CD14-positive monocyte (primary cell): Measurements from ENCODE around the gene RNGTT. TPM values are rescaled to one million over a fixed set of nuclear protein-coding genes. Genes with fewer than 3 reads are reported as not detected.

Experiments used
- DNase-seq, 3 donors: peaks; one replicate each; pipeline ENCODE4 v3.0.0-alpha.2; 2011 to 2022
- H2AFZ ChIP-seq: 2 replicates; pipeline ENCODE4 v1.6.0; 2012; ENCODE audit warnings: mild to moderate bottlenecking, low read depth, low read length, inconsistent platforms; ENCODE audit not compliant: insufficient read depth, poor library complexity, severe bottlenecking
- H3K27ac ChIP-seq, 2 donors: 1 replicate in 1 of 2; 2 replicates in 1 of 2; pipeline ENCODE4 v1.5.1; 2012 to 2013; ENCODE audit warnings: low read length in 2 of 2, control low read depth in 1 of 2, inconsistent platforms in 1 of 2, low read depth in 1 of 2, mild to moderate bottlenecking in 1 of 2
- H3K27me3 ChIP-seq, 2 donors: one replicate each; pipeline versions ENCODE4 v1.6.0 to v1.6.1; 2011 to 2013; ENCODE audit warnings: low read length in 2 of 2; ENCODE audit not compliant: control insufficient read depth in 2 of 2, insufficient read depth in 2 of 2
- H3K36me3 ChIP-seq, 2 donors: replicated peaks in 1 of 2; 1 replicate in 1 of 2; 2 replicates in 1 of 2; pipeline versions ENCODE4 v1.5.1 to v1.6.1; 2012 to 2013; ENCODE audit warnings: low read length in 2 of 2, control low read depth in 1 of 2, inconsistent platforms in 1 of 2, mild to moderate bottlenecking in 1 of 2; ENCODE audit not compliant: insufficient read depth in 2 of 2, control insufficient read depth in 1 of 2
- H3K4me1 ChIP-seq, 2 donors: 1 replicate in 1 of 2; 2 replicates in 1 of 2; pipeline versions ENCODE4 v1.5.1 to v1.6.1; 2012 to 2013; ENCODE audit warnings: low read length in 2 of 2, control low read depth in 1 of 2, inconsistent platforms in 1 of 2, mild to moderate bottlenecking in 1 of 2, moderate library complexity in 1 of 2; ENCODE audit not compliant: insufficient read depth in 2 of 2, control insufficient read depth in 1 of 2
- H3K4me2 ChIP-seq: replicated peaks from 2 replicates; pipeline ENCODE3; 2012; ENCODE audit warnings: low read length, moderate library complexity, mild to moderate bottlenecking; ENCODE audit not compliant: poor library complexity, severe bottlenecking; ENCODE audit errors: extremely low read depth
- H3K4me3 ChIP-seq, 3 experiments: fragments of 200-600 bp in 1 of 3; sonication (generic) in 1 of 3; replicated peaks in 1 of 3; 1 replicate in 2 of 3; 2 replicates in 1 of 3; pipeline ENCODE4 v1.5.1; 2011 to 2013; ENCODE audit warnings: low read length in 3 of 3, mild to moderate bottlenecking in 3 of 3, control low read depth in 2 of 3, low read depth in 2 of 3, inconsistent platforms in 1 of 3, moderate library complexity in 1 of 3
- H3K79me2 ChIP-seq: 2 replicates; pipeline ENCODE4 v1.6.0; 2012; ENCODE audit warnings: mild to moderate bottlenecking, control low read depth, inconsistent platforms, low read length, moderate library complexity; ENCODE audit not compliant: insufficient read depth
- H3K9ac ChIP-seq: 2 replicates; pipeline ENCODE4 v1.6.0; 2017; ENCODE audit warnings: low read length, mild to moderate bottlenecking; ENCODE audit not compliant: insufficient read depth, poor library complexity, severe bottlenecking
- H3K9me3 ChIP-seq, 2 donors: replicated peaks in 1 of 2; 1 replicate in 1 of 2; 2 replicates in 1 of 2; pipeline versions ENCODE4 v1.5.1 to v1.6.1; 2012 to 2013; ENCODE audit warnings: low read length in 2 of 2, control low read depth in 1 of 2; ENCODE audit not compliant: control insufficient read depth in 1 of 2, insufficient read depth in 1 of 2
- H4K20me1 ChIP-seq: 2 replicates; pipeline ENCODE4 v1.6.0; 2012; ENCODE audit warnings: mild to moderate bottlenecking, low read length, control low read depth, moderate library complexity; ENCODE audit not compliant: insufficient read depth
- H3K27ac Mint-ChIP-seq, 7 donors: one replicate each; pipeline ENCODE4 v1.8.0; 2020; ENCODE audit warnings: mild to moderate bottlenecking in 7 of 7, mixed read lengths in 7 of 7, moderate library complexity in 6 of 7, inconsistent platforms in 2 of 7
- H3K27me3 Mint-ChIP-seq, 3 donors: one replicate each; pipeline ENCODE4 v1.8.0; 2021 to 2022; ENCODE audit warnings: low read depth in 3 of 3, mild to moderate bottlenecking in 3 of 3, mixed read lengths in 3 of 3, moderate library complexity in 3 of 3, inconsistent platforms in 1 of 3
- H3K36me3 Mint-ChIP-seq, 2 donors: one replicate each; pipeline ENCODE4 v1.8.0; 2020; ENCODE audit warnings: mixed read lengths in 2 of 2, inconsistent platforms in 1 of 2, mild to moderate bottlenecking in 1 of 2
- H3K4me1 Mint-ChIP-seq: one replicate; pipeline ENCODE4 v1.8.0; 2020; ENCODE audit warnings: mild to moderate bottlenecking, mixed read lengths
- H3K4me3 Mint-ChIP-seq, 2 donors: one replicate each; pipeline ENCODE4 v1.8.0; 2020; ENCODE audit warnings: mild to moderate bottlenecking in 2 of 2, mixed read lengths in 2 of 2, moderate library complexity in 1 of 2
- H3K9me3 Mint-ChIP-seq, 7 donors: one replicate each; pipeline ENCODE4 v1.8.0; 2020 to 2022; ENCODE audit warnings: mixed read lengths in 7 of 7, mild to moderate bottlenecking in 6 of 7, moderate library complexity in 6 of 7, inconsistent platforms in 2 of 7
- CTCF ChIP-seq: fragments of 200-600 bp; IDR thresholded peaks from one replicate; pipeline ENCODE4 v1.8.0; 2022; ENCODE audit warnings: antibody characterized with exemption, mild to moderate bottlenecking
- WGBS: methylation state at CpG from one replicate; pipeline ENCODE4 v1.1.5; 2013; ENCODE audit warnings: missing lambda C conversion rate; ENCODE audit not compliant: insufficient coverage; 5-methylcytosine and 5-hydroxymethylcytosine counted together
- intact Hi-C, 2 donors: fragments of 100-400 bp; cut with micrococcal nuclease; formaldehyde crosslinking; loops; one replicate each; pipeline versions ENCODE4 v1.15.0 to v1.15.1; 2023
- polyA plus RNA-seq, 3 donors: library from polyadenylated mRNA; depleted of rRNA in 1 of 3; unstranded in 2 of 3; stranded (reverse) in 1 of 3; fragments of 300-500 nt in 2 of 3; fragments of >200 nt in 1 of 3; fragmentation: Illumina TruSeq in 2 of 3; gene quantifications; 1 replicate in 2 of 3; 2 replicates in 1 of 3; pipeline ENCODE4 v1.2.3, GENCODE V29; 2012 to 2021

Gene RNGTT
- polyA plus RNA-seq, 3 donors, result 2.3 to 8.6 (median 5.8) TPM

GRCh38 chr6:88565409-88565811 lies 398.0 kb downstream of the RNGTT start:
- no peaks in the 10 kb centered on the region for H3K36me3 ChIP-seq

GRCh38 chr6:88563277-88563625 lies 400.2 kb downstream of the RNGTT start:
- Mint-ChIP-seq H3K27me3 (peaks cover 1 to 2% (median 2%) of the 10 kb centered on the region in 3 donors), H3K27ac (no peak overlapping the region), H3K9me3 (peaks cover 4 to 8% (median 5%) of the 10 kb centered on the region in 7 donors), H3K36me3 (no peaks in the 10 kb centered on the region), H3K4me1 (no peaks in the 10 kb centered on the region), H3K4me3 (no peak overlapping the region)
- H2AFZ ChIP-seq, result no peak overlapping the region
- TF ChIP-seq CTCF, result no peak
- H3K4me3 ChIP-seq, result no peak overlapping the region
- no peak for DNase-seq
- no peak overlapping the region for H3K4me2 ChIP-seq
- H3K9ac ChIP-seq, result no peak overlapping the region
- no peaks in the 10 kb centered on the region for H4K20me1 ChIP-seq
- no peaks in the 10 kb centered on the region for H3K4me1 ChIP-seq
- H3K9me3 ChIP-seq, result peaks cover 0 to 11% of the 10 kb centered on the region in 2 donors
- H3K36me3 ChIP-seq, result no peaks in the 10 kb centered on the region
- H3K27me3 ChIP-seq, result no peaks in the 10 kb centered on the region
- no peaks in the 10 kb centered on the region for H3K79me2 ChIP-seq
- intact Hi-C loops, result no loop called here
- H3K27ac ChIP-seq, result no peak overlapping the region
- WGBS, result 90% methylated on average over 7 of the region's 8 CpGs

More at GRCh38 chr6:88565409-88565811, 398.0 kb downstream of the RNGTT start:
- Histone ChIP-seq H3K9ac (no peak overlapping the region), H4K20me1 (no peaks in the 10 kb centered on the region), H3K4me3 (no peak overlapping the region), H3K4me2 (no peak overlapping the region), H3K27ac (no peak overlapping the region), H3K9me3 (peaks cover 16 to 20% of the 10 kb centered on the region in 2 donors), H3K79me2 (no peaks in the 10 kb centered on the region), H3K27me3 (no peaks in the 10 kb centered on the region), H3K4me1 (no peaks in the 10 kb centered on the region), H2AFZ (no peak overlapping the region)
- H3K36me3 Mint-ChIP-seq, result no peaks in the 10 kb centered on the region
- intact Hi-C loops, result no loop called here
- peaks cover 1 to 2% (median 2%) of the 10 kb centered on the region in 3 donors for H3K27me3 Mint-ChIP-seq
- H3K4me1 Mint-ChIP-seq, result no peaks in the 10 kb centered on the region
- H3K9me3 Mint-ChIP-seq, result peaks cover 9 to 20% (median 17%) of the 10 kb centered on the region in 7 donors
- WGBS, result 94% methylated on average over 4 of the region's 7 CpGs
- no peak for TF ChIP-seq CTCF
- H3K4me3 Mint-ChIP-seq, result no peak overlapping the region
- DNase-seq, result no peak
- no peak overlapping the region for H3K27ac Mint-ChIP-seq
